ENCODE data around the gene SLC35G3.

The SLC35G3 gene

DNA sequence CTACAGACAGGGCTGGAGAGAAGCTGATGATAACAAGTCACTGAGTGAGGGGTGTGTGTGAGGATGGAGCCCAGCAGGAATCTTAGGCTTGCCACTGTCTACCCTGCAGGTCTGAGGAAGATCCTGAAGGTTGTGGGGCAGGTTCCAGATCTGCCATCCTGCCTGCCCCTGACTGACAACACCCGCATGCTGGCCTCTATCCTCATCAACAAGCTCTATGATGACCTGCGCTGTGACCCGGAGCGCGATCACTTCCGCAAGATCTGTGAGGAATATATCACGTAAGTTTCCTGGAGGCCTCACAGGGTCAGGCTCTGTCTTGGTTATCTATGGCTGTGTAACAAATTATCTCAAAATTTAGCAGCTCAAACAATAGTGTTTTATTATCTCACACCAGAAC lies 30.3 kb downstream of the SLC35G3 start:
- no peak for TF ChIP-seq CTCF (IDR thresholded peaks at IDR 0.05; ENCODE audit: borderline replicate concordance, insufficient read depth, low read depth, low read length)
- no peak overlapping the region for H3K4me3 ChIP-seq (ENCODE audit: low read depth, low read length)

DNA sequence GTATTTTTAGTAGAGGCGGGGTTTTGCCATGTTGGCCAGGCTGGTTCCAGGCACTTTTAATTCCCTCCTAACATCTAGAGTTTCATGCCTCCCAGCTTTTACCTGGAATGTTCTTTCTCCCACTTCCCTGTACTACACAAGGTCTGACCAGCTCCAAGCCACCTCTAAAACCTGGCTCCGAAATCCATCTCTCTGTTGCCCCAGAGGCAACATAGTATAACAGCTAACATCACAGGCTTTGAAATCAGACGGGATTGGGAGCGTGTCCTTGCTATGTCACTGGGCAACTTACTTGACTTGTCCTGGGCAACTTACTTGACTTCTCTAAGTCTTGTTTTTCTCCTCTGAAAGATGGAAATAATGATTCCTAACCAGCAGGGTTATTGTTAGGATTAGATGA lies 31.4 kb downstream of the SLC35G3 start:
- no peak for TF ChIP-seq CTCF (IDR thresholded peaks at IDR 0.05; ENCODE audit: borderline replicate concordance, insufficient read depth, low read depth, low read length)
- H3K4me3 ChIP-seq (ENCODE audit: low read depth, low read length), result no peak overlapping the region

DNA sequence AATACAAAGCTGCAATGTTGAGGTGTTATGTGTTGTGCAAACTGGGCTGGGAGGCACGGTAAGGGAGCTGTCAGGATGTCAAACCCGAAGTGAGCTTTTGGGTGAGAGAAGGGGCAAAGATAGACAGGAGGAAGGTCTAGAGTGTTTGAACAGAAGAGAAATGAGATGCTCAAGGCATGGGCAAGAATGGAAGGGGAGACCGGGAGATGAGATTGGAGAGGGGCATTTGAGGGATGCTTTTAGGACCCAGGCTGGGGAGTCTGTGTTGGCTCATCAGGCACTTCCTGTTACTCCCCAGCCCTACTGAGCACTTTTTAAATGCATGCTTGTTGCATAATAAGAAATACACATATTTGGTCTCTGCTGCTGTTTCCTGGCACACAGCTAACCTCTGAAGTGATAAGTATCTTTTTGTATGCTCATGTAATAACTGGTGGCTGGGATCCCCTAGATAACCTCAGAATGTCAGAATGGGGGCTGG lies 32.9 kb downstream of the SLC35G3 start:
- TF ChIP-seq CTCF (IDR thresholded peaks at IDR 0.05; ENCODE audit: borderline replicate concordance, insufficient read depth, low read depth, low read length), result no peak
- H3K4me3 ChIP-seq (ENCODE audit: low read depth, low read length), result no peak overlapping the region

DNA sequence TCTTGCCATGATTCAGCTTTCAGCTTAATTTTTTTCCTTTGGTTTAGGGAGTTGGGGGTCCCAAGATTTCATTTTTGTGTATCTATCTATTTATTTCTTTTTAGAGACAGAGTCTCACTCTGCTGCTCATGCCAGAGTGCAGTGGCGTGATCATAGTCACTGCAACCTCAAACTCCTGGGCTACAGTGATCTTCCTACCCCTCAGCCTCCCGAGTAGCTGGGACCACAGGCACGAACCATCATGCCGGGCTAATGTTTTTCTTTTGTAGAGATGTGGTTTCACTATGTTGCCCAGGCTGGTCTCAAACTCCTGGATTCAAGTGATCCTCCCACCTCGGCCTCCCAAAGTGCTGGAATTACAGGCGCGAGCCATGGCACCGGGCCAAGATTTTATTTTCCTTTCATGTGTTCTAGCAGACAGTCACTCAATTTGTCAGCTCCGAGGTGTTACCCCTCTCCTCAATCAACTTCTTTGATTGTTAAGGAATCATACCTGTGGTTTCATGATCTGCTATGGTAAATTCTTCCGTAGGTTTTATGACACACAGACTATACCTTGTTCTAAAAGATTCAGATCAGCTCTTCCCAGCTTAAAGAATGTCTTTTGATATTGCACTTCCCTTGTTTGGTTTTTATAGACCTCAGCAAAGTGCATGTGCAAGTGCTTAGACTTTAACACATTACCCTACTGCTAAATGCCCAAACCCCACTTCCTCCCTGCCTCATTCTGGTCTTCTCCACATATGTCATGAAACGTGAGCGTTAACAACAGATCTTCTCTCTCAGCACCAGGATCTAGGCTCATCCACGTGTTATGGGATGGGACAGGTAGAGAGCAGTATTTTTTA lies 33.6 kb downstream of the SLC35G3 start:
- TF ChIP-seq CTCF (IDR thresholded peaks at IDR 0.05; ENCODE audit: borderline replicate concordance, insufficient read depth, low read depth, low read length), result no peak
- H3K4me3 ChIP-seq (ENCODE audit: low read depth, low read length), result no peak overlapping the region

- H3K4me3 ChIP-seq (ENCODE audit: low read depth, low read length), result no peak overlapping the region
- TF ChIP-seq CTCF (IDR thresholded peaks at IDR 0.05; ENCODE audit: borderline replicate concordance, insufficient read depth, low read depth, low read length), result no peak
Measured at GRCh38 chr17:35159940-35160339, 34.3 kb downstream of the SLC35G3 start.

DNA sequence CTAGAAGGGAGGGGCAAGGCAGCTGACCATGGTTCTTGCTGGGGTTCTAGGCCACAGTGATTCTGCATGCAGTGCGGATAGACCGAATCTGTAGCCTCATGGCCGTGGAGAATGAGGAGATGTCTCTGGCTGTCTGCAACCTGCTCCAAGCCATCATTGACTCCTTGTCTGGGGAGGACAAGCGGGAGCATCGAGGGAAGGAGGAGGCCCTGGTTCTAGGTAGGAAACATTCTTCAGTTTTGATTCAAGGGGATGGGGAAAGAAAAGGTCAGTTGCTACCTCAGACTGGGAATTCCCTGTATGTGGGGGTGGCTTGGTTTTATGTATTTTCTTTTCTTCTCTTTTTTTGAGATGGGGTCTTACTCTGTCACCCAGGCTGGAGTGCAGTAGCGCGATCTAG lies 38.9 kb downstream of the SLC35G3 start:
- no peak for TF ChIP-seq CTCF (IDR thresholded peaks at IDR 0.05; ENCODE audit: borderline replicate concordance, insufficient read depth, low read depth, low read length)
- H3K4me3 ChIP-seq (ENCODE audit: low read depth, low read length), result no peak overlapping the region

Data from GM12875 (cell line).